Mesothelial cell of epicardium (in vitro differentiated cells): ENCODE results near the gene KRTAP10-6. TPM values are rescaled to one million over a fixed set of nuclear protein-coding genes. Genes with fewer than 3 reads are reported as not detected.
A peak's percentile ranks its signal among the peaks of the same experiment; 100 is the strongest.
"Not testable (repeated sequence)": the region's sequence is repeated elsewhere in the genome, so short reads cannot be mapped to it uniquely, and the experiment has no call there.

Experiments used
- DNase-seq, 2 experiments: peaks; one replicate each; pipeline ENCODE4 v3.0.0; 2021; ENCODE audit warnings: low spot score in 2 of 2; ENCODE audit not compliant: unreplicated experiment in 2 of 2
- H3K27ac Mint-ChIP-seq: 2 replicates; pipeline ENCODE4 v1.8.0; 2021; ENCODE audit warnings: mixed read lengths
- H3K27me3 Mint-ChIP-seq: 2 replicates; pipeline ENCODE4 v1.8.0; 2021; ENCODE audit warnings: low read depth, mixed read lengths
- H3K36me3 Mint-ChIP-seq: 2 replicates; pipeline ENCODE4 v1.8.0; 2021; ENCODE audit warnings: mixed read lengths
- H3K4me1 Mint-ChIP-seq: 2 replicates; pipeline ENCODE4 v1.8.0; 2021; ENCODE audit warnings: mixed read lengths
- H3K4me3 Mint-ChIP-seq: 2 replicates; pipeline ENCODE4 v1.8.0; 2021; ENCODE audit warnings: mild to moderate bottlenecking, moderate library complexity, mixed read lengths
- H3K9me3 Mint-ChIP-seq: 2 replicates; pipeline ENCODE4 v1.8.0; 2021; ENCODE audit warnings: mixed read lengths
- total RNA-seq: library from RNA; stranded (reverse); gene quantifications from 3 replicates; pipeline ENCODE4 v1.2.1, GENCODE V29; 2021
- TF ChIP-seq, protein P1 (sequence below): fragments of 200-600 bp; sonication (generic); IDR thresholded peaks from one replicate; pipeline ENCODE4 v1.5.0; 2021; ENCODE audit warnings: antibody characterized with exemption; ENCODE audit not compliant: unreplicated experiment

Gene KRTAP10-6
- total RNA-seq, 1 donor from 2014 or later = not detected

DNA sequence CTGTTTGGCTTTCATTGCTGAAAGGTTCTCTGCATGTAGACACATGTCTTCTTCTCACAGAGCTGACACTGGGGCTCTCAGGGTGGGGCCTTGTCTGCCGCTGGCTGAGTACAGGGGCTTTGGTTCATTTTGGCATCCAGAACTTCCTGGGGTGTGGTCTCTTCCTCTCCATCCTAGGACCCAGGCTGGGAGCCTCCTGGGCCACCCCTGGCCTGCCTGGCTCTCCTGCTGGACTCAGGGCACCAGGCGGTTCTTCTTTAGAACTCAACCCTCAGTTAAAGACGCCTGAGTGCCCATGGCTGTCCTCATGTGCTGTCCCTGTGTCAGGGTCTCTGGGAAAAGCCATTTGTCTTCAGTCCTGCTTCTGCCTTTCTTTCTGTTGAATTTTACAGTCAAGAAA is 6.4 kb downstream of the KRTAP10-6 start:
- no peaks in the 10 kb centered on the region for H3K36me3 Mint-ChIP-seq
- peaks cover 23% of the 10 kb centered on the region for H3K9me3 Mint-ChIP-seq
- H3K4me1 Mint-ChIP-seq = peaks cover 8% of the 10 kb centered on the region
- peaks cover 24% of the 10 kb centered on the region for H3K27me3 Mint-ChIP-seq
- no peak overlapping the region for H3K27ac Mint-ChIP-seq
- TF ChIP-seq, protein P1, sequence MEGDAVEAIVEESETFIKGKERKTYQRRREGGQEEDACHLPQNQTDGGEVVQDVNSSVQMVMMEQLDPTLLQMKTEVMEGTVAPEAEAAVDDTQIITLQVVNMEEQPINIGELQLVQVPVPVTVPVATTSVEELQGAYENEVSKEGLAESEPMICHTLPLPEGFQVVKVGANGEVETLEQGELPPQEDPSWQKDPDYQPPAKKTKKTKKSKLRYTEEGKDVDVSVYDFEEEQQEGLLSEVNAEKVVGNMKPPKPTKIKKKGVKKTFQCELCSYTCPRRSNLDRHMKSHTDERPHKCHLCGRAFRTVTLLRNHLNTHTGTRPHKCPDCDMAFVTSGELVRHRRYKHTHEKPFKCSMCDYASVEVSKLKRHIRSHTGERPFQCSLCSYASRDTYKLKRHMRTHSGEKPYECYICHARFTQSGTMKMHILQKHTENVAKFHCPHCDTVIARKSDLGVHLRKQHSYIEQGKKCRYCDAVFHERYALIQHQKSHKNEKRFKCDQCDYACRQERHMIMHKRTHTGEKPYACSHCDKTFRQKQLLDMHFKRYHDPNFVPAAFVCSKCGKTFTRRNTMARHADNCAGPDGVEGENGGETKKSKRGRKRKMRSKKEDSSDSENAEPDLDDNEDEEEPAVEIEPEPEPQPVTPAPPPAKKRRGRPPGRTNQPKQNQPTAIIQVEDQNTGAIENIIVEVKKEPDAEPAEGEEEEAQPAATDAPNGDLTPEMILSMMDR = no peak
- no peak for DNase-seq
- no peak overlapping the region for H3K4me3 Mint-ChIP-seq

- Mint-ChIP-seq H3K36me3 (no peaks in the 10 kb centered on the region), H3K27ac (no peak overlapping the region), H3K27me3 (peaks cover 24% of the 10 kb centered on the region), H3K9me3 (peaks cover 24% of the 10 kb centered on the region), H3K4me3 (no peak overlapping the region), H3K4me1 (peaks cover 8% of the 10 kb centered on the region)
- no peak for DNase-seq
- TF ChIP-seq, protein P1 = no peak
Measured at GRCh38 chr21:44583800-44584147, 8.5 kb downstream of the KRTAP10-6 start.

- peak overlapping the region; percentile 43 for H3K27ac Mint-ChIP-seq
- peaks cover 8% of the 10 kb centered on the region for H3K4me1 Mint-ChIP-seq
- no peak overlapping the region for H3K4me3 Mint-ChIP-seq
- DNase-seq = peak in 1 of 2 experiments; percentile 38
- H3K27me3 Mint-ChIP-seq = peaks cover 24% of the 10 kb centered on the region
- no peaks in the 10 kb centered on the region for H3K36me3 Mint-ChIP-seq
- TF ChIP-seq, protein P1 = no peak
- peaks cover 25% of the 10 kb centered on the region for H3K9me3 Mint-ChIP-seq
Measured at GRCh38 chr21:44583089-44583799, 9.1 kb downstream of the KRTAP10-6 start.

DNA sequence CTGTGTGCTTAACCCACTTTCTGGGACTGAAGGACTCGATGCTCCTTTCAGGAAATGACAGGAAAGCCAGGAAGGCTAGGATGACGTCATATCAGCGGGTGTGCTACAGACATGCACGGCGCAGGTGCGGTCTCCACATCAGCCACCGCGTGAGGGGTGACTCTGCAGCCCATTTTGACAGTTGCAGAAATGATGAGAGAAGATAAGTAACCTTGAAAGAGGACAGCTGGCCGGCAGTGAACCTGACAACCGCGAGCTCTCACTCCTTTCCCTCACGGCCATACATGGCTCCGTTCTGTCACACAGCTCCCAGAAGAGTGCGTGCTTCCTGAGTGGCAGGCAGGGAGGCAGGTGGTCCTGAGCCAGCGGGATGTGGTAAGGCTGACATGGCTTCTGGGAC is 10.2 kb downstream of the KRTAP10-6 start:
- Mint-ChIP-seq H3K4me1 (peaks cover 8% of the 10 kb centered on the region), H3K27me3 (peaks cover 20% of the 10 kb centered on the region)

DNA sequence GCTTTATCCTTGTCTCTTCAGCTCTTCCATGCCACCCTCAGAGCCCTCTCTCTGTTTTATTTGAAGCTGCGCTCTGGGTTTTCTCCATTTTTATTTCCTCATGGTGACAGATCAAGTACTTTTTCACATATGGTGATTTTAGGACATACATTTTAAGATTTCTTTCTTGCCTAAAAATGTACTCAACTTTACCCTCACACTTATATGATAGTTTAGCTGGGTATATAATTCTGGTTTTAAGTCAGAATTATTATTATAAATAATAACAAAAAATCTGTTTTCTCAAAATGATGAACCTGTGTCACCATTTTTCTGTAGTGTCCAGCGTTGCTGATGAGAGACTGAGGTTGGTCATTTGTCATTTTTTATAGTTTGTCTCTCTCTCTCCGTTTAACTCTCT is 11.1 kb downstream of the KRTAP10-6 start:
- DNase-seq = no peak
- TF ChIP-seq, protein P1 = no peak
- no peak overlapping the region for H3K27ac Mint-ChIP-seq
- no peak overlapping the region for H3K4me3 Mint-ChIP-seq
- peaks cover 2% of the 10 kb centered on the region for H3K36me3 Mint-ChIP-seq
- H3K9me3 Mint-ChIP-seq = peaks cover 33% of the 10 kb centered on the region
- H3K4me1 Mint-ChIP-seq = peaks cover 8% of the 10 kb centered on the region
- H3K27me3 Mint-ChIP-seq = peaks cover 13% of the 10 kb centered on the region

More for the DNA sequence above, 10.2 kb downstream of the KRTAP10-6 start:
- TF ChIP-seq, protein P1 = no peak
- peaks cover 33% of the 10 kb centered on the region for H3K9me3 Mint-ChIP-seq
- DNase-seq = no peak
- peaks cover 2% of the 10 kb centered on the region for H3K36me3 Mint-ChIP-seq
- H3K4me3 Mint-ChIP-seq = no peak overlapping the region
- no peak overlapping the region for H3K27ac Mint-ChIP-seq

GRCh38 chr21:44580231-44580821 is 12.0 kb downstream of the KRTAP10-6 start, which contains the start of gene KRTAP10-5:
Gene KRTAP10-5 (minus strand): TSS chr21:44580604. CDS start chr21:44580578, 26 bp downstream.
- peak in 1 of 2 experiments; percentile 31 for DNase-seq
- H3K27ac Mint-ChIP-seq, H3K36me3 Mint-ChIP-seq, H3K27me3 Mint-ChIP-seq, H3K4me3 Mint-ChIP-seq, H3K4me1 Mint-ChIP-seq: not testable (repeated sequence)
- peaks cover 28% of the 10 kb centered on the region for H3K9me3 Mint-ChIP-seq
